Loucy (cell line): ENCODE results near the gene NEDD4L.

Experiments
- H2AFZ ChIP-seq: fragments of 200-600 bp; sonication (generic); 2 replicates; pipeline ENCODE4 v1.6.0; 2016; ENCODE audit warnings: antibody characterized with exemption, mild to moderate bottlenecking, low read length, moderate library complexity
- H3F3A ChIP-seq: fragments of 200-600 bp; 2 replicates; pipeline ENCODE4 v1.6.0; 2016; ENCODE audit warnings: antibody characterized with exemption, low read depth, mild to moderate bottlenecking
- H3K27me3 ChIP-seq: fragments of 200-600 bp; sonication (generic); 2 replicates; pipeline ENCODE4 v1.6.1; 2014; ENCODE audit warnings: low read length, mild to moderate bottlenecking; ENCODE audit not compliant: insufficient read depth, poor library complexity, severe bottlenecking
- H3K36me3 ChIP-seq: fragments of 200-600 bp; sonication (generic); 2 replicates; pipeline ENCODE4 v1.6.1; 2016; ENCODE audit warnings: low read length; ENCODE audit not compliant: insufficient read depth
- H3K4me1 ChIP-seq: fragments of 200-600 bp; sonication (generic); 2 replicates; pipeline ENCODE4 v1.5.1; 2014; ENCODE audit warnings: low read length, mild to moderate bottlenecking; ENCODE audit not compliant: insufficient read depth, poor library complexity, severe bottlenecking
- H3K4me2 ChIP-seq: fragments of 200-600 bp; sonication (generic); 2 replicates; pipeline ENCODE4 v1.6.0; 2014; ENCODE audit warnings: antibody characterized with exemption, low read length, low read depth, mild to moderate bottlenecking; ENCODE audit not compliant: poor library complexity, severe bottlenecking
- H3K4me3 ChIP-seq: fragments of 200-600 bp; sonication (generic); 2 replicates; pipeline ENCODE4 v1.5.1; 2014; ENCODE audit warnings: low read length, mild to moderate bottlenecking, mixed read lengths; ENCODE audit not compliant: poor library complexity, severe bottlenecking
- H3K79me2 ChIP-seq: fragments of 200-600 bp; sonication (generic); 2 replicates; pipeline ENCODE4 v1.6.1; 2014; ENCODE audit warnings: low read length; ENCODE audit not compliant: insufficient read depth
- H3K9ac ChIP-seq: fragments of 200-600 bp; sonication (generic); 2 replicates; pipeline ENCODE4 v1.6.0; 2014; ENCODE audit warnings: mild to moderate bottlenecking, low read depth, low read length, moderate library complexity; ENCODE audit not compliant: poor library complexity, severe bottlenecking
- H3K9me2 ChIP-seq: fragments of 200-600 bp; sonication (generic); replicated peaks from 2 replicates; pipeline ENCODE4 v1.6.1; 2016; ENCODE audit warnings: low read depth, low read length, mixed read lengths
- H3K9me3 ChIP-seq: fragments of 200-600 bp; sonication (generic); 2 replicates; pipeline ENCODE4 v1.6.1; 2014; ENCODE audit warnings: mild to moderate bottlenecking, antibody characterized with exemption, low read length, low read depth; ENCODE audit not compliant: insufficient read depth
- H4K20me1 ChIP-seq: fragments of 200-600 bp; sonication (generic); 2 replicates; pipeline ENCODE4 v1.6.0; 2014; ENCODE audit warnings: antibody characterized with exemption, low read length, mild to moderate bottlenecking; ENCODE audit not compliant: insufficient read depth, poor library complexity, severe bottlenecking
- EZH2phosphoT487 ChIP-seq: fragments of 200-600 bp; IDR thresholded peaks from 2 replicates; pipeline ENCODE4 v1.6.1; 2018; ENCODE audit warnings: antibody characterized with exemption, mild to moderate bottlenecking, moderate library complexity, borderline replicate concordance
- TF ChIP-seq, protein P1 (sequence below): fragments of 200-600 bp; sonication (generic); conservative IDR thresholded peaks from 2 replicates; pipeline ENCODE4 v1.5.1; 2014; ENCODE audit warnings: mild to moderate bottlenecking, antibody characterized with exemption, low read length

The NEDD4L gene

DNA sequence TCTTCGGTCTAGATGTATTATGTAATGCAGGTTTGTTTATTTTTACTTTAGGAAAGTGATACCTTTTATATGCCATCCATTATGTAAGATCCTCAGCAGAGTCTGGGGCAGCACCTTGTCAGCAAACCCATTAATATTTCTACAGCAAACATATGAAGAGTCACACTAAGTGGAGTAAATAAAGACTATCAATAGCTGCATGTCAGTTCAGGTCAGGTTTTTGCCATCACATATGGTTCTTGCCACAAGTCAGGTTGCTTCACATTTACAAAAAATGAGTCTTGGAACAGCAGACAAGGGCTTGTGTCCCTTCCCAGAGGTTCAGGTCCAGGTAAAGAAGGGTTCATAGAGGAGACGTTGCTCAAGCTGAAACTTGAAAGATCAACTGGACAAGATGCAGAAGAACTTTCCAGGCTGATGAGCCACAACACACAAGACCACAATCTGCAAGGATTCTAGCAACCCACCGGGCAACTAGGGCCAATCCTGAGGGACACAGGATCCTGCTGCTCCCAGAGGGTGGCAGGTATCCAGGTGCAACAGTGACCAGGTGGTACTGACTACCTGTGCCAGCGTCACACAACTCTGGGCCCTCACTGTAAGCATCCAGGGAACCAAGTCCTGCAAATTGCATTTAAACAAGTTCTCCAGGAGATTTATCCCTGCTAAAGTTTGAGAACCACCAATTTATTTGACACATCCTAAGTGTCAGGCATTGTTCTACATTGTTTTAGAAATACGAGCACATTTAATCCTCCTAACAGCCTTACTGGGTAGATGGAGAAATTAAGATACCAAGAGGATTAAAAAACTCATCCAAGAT lies 369.0 kb downstream of the NEDD4L start:
- no peak overlapping the region for H3K9ac ChIP-seq
- H3K4me2 ChIP-seq, result no peak overlapping the region
- H3K9me3 ChIP-seq, result no peaks in the 10 kb centered on the region
- no peaks in the 10 kb centered on the region for H3F3A ChIP-seq
- no peak overlapping the region for H3K4me3 ChIP-seq
- no peaks in the 10 kb centered on the region for H4K20me1 ChIP-seq
- no peaks in the 10 kb centered on the region for H3K9me2 ChIP-seq
- H3K79me2 ChIP-seq, result no peaks in the 10 kb centered on the region
- no peak overlapping the region for H2AFZ ChIP-seq
- H3K4me1 ChIP-seq, result no peaks in the 10 kb centered on the region
- no peaks in the 10 kb centered on the region for H3K36me3 ChIP-seq
- no peaks in the 10 kb centered on the region for H3K27me3 ChIP-seq
- TF ChIP-seq, protein P1, sequence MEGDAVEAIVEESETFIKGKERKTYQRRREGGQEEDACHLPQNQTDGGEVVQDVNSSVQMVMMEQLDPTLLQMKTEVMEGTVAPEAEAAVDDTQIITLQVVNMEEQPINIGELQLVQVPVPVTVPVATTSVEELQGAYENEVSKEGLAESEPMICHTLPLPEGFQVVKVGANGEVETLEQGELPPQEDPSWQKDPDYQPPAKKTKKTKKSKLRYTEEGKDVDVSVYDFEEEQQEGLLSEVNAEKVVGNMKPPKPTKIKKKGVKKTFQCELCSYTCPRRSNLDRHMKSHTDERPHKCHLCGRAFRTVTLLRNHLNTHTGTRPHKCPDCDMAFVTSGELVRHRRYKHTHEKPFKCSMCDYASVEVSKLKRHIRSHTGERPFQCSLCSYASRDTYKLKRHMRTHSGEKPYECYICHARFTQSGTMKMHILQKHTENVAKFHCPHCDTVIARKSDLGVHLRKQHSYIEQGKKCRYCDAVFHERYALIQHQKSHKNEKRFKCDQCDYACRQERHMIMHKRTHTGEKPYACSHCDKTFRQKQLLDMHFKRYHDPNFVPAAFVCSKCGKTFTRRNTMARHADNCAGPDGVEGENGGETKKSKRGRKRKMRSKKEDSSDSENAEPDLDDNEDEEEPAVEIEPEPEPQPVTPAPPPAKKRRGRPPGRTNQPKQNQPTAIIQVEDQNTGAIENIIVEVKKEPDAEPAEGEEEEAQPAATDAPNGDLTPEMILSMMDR, result no peak
- no peak for TF ChIP-seq EZH2phosphoT487

DNA sequence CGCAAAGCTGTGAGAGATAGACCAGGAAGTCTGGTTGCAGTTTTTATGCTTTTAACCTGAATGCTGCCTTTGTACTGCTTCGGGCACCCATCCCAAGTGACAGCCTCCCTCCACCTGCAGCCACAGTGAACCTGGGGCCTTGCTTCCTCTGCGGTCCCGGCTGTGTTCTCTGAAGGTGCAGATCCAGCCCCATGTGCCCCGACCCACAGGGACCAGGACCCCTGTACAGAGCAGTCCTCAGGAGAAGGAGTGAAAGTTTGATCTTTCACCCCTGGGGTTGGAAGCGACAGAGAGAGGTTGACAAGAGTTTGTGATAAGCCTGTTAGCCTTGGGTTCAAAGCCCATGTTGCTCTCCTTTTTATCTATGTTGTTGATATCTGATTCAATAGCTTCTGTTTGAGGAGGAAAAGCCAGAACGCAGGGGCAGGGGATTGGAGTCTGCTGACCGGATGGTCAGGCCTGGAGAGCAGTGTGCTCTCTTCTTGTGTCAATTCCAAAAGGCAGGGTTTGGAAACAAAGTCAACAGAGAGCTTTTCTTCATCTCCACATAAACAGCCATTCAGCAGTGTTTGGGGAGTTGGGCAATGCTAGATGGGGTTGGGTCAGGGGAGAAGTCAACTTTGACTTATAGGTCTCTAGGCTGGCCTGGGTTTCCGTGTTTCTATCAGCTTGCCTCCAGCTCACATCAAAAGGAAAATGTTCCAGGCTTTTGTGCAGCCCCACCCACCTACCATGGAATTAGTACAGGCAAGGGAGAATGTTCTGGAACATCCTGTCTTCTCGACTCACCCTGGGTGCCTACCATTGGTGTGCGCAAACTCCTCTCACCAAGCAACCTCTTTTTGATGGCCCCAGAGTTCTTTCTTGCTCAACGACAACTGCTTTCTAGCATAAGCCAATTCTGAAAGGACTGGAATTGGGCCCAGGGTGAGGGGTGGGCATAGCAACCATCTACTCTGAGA lies 369.9 kb downstream of the NEDD4L start:
- H3K36me3 ChIP-seq, result no peaks in the 10 kb centered on the region
- H3K4me3 ChIP-seq, result no peak overlapping the region
- no peaks in the 10 kb centered on the region for H3K79me2 ChIP-seq
- H3K9me2 ChIP-seq, result no peaks in the 10 kb centered on the region
- no peaks in the 10 kb centered on the region for H4K20me1 ChIP-seq
- H3K4me2 ChIP-seq, result no peak overlapping the region
- no peaks in the 10 kb centered on the region for H3F3A ChIP-seq
- H2AFZ ChIP-seq, result no peak overlapping the region
- TF ChIP-seq, protein P1, result no peak
- no peak for TF ChIP-seq EZH2phosphoT487
- H3K27me3 ChIP-seq, result no peaks in the 10 kb centered on the region
- no peaks in the 10 kb centered on the region for H3K9me3 ChIP-seq
- H3K9ac ChIP-seq, result no peak overlapping the region
- no peaks in the 10 kb centered on the region for H3K4me1 ChIP-seq

DNA sequence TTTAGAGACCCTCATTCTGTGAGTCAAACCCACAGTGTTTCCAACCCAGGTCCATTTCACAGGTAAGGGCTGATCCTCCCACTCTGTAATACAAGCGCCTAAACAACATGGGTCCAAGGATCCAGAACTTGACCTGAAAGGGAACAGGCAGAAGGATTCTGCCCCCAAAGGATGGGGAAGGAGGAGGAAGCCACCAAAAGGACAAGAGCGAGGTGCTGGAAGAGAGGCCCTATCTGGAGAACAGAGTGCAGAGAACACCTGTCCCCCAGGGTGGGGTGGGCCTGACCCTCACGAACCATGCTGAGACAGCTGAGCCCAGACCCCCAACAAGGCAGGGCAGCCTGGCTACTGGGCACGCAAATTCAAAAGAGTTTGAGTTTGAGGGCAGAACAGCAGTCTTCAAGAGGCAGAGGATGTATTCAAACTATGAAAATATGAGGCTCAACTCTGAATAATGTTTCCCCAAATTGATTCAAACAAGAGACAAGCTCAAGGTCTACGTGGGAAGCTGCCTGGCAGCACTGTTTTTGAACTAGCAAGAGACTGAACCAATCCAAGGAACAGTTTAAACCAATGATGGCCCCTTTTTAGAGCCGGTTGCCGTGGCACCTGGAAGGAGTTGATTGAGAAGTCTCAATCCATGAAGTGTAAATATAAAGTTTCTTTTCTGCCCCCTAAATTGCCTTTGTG lies 372.1 kb downstream of the NEDD4L start:
- Histone ChIP-seq H3K36me3 (no peaks in the 10 kb centered on the region), H3K4me3 (no peak overlapping the region), H3K4me1 (no peaks in the 10 kb centered on the region), H3K9me3 (no peaks in the 10 kb centered on the region), H4K20me1 (no peaks in the 10 kb centered on the region), H2AFZ (no peak overlapping the region), H3K9ac (no peak overlapping the region), H3F3A (no peaks in the 10 kb centered on the region), H3K27me3 (no peaks in the 10 kb centered on the region), H3K4me2 (no peak overlapping the region), H3K79me2 (no peaks in the 10 kb centered on the region), H3K9me2 (no peaks in the 10 kb centered on the region)
- TF ChIP-seq, protein P1, result no peak
- TF ChIP-seq EZH2phosphoT487, result no peak
